Fibroblast of pulmonary artery (primary cell): Measurements from ENCODE around the gene MAMDC2.

Experiments used
- DNase-seq: peaks from one replicate; pipeline ENCODE4 v3.0.0-alpha.2; 2010; ENCODE audit warnings: low read depth
- H3K4me3 ChIP-seq: replicated peaks from 2 replicates; pipeline ENCODE4 v1.5.1; 2011; ENCODE audit warnings: low read depth, mild to moderate bottlenecking, control low read depth, low read length, moderate library complexity
- TF ChIP-seq, protein P1 (sequence below): IDR thresholded peaks from 2 replicates; pipeline ENCODE4 v1.5.1; 2011; ENCODE audit warnings: mild to moderate bottlenecking, control low read depth, low read length, inconsistent platforms; ENCODE audit errors: missing control alignments

The MAMDC2 gene

DNA sequence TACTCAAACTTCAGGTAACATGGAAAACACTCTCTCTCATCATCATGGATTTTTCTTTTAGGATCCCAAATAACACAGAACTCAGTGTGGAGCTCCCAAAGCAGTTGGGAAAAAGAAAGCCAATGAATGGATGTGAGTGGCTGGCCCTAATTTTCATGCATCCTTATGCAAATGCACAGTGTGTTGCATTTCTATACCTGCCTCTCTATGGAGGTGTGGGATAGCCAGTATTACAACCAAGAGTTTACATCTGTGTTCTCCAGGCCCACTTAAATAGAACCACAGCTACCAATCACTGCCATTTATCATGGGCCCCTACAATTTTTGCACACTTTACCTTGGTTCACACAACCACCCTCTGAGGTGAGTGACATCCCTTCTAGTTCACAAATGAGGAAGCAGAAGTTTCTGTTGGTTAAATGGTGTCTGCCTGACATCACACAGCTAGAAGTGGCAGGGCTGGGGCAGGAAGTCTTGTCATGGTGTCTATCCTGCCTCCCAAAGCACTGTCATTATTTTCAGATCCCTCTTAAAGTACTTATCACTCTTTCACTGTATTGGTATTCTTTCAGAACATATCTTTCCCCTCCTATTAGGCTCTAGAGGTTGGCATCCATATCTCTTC lies 17.3 kb downstream of the MAMDC2 start:
- TF ChIP-seq, protein P1, sequence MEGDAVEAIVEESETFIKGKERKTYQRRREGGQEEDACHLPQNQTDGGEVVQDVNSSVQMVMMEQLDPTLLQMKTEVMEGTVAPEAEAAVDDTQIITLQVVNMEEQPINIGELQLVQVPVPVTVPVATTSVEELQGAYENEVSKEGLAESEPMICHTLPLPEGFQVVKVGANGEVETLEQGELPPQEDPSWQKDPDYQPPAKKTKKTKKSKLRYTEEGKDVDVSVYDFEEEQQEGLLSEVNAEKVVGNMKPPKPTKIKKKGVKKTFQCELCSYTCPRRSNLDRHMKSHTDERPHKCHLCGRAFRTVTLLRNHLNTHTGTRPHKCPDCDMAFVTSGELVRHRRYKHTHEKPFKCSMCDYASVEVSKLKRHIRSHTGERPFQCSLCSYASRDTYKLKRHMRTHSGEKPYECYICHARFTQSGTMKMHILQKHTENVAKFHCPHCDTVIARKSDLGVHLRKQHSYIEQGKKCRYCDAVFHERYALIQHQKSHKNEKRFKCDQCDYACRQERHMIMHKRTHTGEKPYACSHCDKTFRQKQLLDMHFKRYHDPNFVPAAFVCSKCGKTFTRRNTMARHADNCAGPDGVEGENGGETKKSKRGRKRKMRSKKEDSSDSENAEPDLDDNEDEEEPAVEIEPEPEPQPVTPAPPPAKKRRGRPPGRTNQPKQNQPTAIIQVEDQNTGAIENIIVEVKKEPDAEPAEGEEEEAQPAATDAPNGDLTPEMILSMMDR: no peak
- H3K4me3 ChIP-seq: no peak overlapping the region
- DNase-seq: no peak

DNA sequence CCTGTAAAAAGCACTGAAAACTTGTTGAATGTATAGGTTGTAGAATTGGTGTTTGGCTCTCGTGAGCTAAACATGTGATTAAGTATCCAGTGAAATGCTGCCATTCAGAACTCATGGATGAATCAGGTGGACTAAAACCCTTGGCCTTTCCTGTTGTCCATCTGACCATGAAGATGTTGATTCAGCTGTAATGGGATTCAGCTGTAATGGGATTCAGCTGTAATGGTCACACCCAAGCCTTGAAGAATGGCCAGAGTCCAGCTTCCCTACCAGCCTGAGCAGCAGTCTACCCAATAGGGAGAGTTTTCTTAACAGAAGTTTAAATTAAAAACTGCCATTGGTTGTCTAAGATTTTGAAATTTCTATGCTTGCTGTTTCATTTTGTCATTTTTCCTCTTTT lies 18.1 kb downstream of the MAMDC2 start:
- no peak for DNase-seq
- TF ChIP-seq, protein P1: no peak

DNA sequence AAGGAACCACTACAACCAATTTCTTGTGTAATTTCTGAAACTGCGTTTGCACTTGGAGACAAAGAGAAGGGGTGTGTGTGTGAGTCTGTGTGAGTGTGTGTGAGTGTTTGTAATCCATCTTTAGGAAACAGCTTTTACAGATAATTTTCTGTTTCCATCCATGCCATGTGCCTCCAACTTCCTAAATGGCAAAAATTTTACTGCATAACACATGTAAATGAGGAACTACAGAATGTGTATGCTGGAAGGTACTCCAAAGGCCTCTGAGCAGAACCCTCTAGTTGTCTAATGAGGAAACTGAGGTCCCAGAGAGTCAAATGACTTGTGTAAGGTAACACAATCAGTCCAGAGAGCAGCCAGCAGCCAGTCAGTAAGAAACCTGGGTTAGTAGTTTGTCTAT lies 20.8 kb downstream of the MAMDC2 start:
- DNase-seq: no peak
- H3K4me3 ChIP-seq: no peak overlapping the region
- TF ChIP-seq, protein P1: no peak

More for the DNA sequence above, 18.1 kb downstream of the MAMDC2 start:
- H3K4me3 ChIP-seq: no peak overlapping the region

DNA sequence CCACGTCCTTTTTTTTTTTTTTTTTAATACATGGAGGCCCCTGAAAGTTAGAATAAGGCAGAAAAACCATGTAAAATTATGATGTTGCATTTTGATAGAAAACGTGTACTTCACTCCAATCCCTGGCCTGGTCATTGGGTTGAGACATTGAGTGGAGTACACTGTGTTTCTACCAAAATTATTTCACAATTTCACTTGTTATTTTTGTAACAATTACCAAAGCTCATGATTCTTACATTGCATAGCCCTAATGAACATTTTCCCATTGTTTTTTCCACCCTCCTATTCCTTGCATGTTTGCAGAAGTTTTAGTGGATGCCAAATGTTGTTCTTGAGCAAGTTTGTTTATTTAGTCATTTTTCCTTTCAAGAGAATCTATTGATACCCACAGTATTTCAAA lies 21.9 kb downstream of the MAMDC2 start:
- TF ChIP-seq, protein P1: no peak
- DNase-seq: no peak
- H3K4me3 ChIP-seq: no peak overlapping the region

DNA sequence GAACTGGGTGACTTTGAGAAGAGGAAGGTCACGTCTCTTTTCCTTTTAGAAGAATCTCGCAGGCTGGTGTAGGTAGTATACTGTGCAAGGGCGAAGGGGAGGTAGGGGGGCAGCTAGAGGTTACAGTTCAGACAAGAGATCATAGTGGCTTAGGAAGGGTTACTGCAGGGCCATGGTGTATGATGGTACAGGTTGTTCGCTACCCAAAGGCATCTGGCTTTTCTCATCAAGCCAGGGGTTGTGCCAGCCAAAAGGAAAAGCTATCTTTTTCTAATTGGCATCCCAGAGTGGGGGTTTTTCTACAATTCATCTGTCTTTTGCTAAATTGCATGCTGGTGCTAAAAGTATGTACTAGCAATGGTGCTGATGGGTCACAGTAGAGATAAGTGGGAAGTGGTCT lies 22.8 kb downstream of the MAMDC2 start:
- DNase-seq: no peak
- TF ChIP-seq, protein P1: no peak
- H3K4me3 ChIP-seq: no peak overlapping the region

DNA sequence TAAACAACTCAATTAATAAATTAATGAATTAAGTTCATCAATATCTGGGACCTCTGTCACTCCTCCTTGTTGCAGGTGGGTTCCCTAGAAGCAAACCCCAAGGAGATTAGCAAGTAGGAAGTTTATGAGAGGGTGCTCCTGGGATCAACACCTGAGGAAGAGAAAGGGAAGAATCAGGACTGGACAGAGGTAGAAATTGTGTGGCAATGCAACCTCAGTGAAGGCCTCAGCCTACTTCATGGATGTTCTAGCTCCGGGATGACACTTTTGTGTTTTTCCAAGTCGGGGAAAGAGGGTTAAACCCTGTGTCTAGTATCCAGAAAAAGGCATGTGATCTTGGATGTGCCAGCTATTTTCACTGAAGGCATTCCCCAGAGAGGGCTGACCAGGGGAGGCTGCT lies 23.2 kb downstream of the MAMDC2 start:
- DNase-seq: no peak
- TF ChIP-seq, protein P1: no peak
- H3K4me3 ChIP-seq: no peak overlapping the region

DNA sequence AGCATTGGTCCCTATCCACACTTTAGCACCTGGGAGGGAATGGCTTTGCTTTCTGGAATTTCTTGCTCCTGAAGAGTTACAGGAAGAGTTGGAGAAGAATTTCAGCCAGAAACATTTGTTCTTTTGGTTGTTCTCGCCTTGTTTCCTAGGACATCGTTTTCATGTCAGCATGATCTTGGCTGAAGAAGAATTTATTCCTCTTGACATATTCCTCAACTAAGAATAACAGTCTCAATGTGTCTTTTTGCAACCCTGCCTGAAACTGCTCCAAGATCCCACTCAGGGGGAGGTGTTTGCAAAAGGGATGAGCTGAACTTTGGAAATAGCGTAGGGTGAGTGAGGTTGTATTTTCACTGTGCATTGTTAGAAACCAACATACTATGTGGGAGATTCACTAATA lies 26.1 kb downstream of the MAMDC2 start:
- no peak overlapping the region for H3K4me3 ChIP-seq
- TF ChIP-seq, protein P1: no peak
- no peak for DNase-seq
